Measurements from ENCODE around the gene RGS17.

Gene RGS17

DNA sequence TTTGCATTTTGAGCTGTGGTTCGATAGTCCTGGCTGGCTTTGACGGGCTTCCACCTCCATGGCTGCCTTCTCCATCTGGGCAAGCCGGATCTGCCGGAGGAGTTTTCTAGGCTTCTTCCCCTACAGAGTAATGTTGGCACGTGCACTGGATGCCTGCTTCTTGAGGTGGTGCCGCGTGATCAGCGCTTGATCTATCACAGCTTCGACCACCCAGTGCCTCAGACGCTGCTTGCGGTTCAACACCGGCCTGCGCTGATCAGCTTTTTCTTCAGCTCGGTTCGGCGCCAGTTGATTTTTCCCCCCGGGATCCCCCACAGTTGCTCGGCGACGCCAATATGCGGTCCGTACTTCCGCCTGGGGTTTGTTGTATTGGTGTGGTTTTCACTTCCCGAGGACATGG is 171.7 kb downstream of the RGS17 start:
- H3K9me3 ChIP-seq (ENCODE audit: control insufficient read depth, insufficient read depth, low read depth, low read length), result no peaks in the 10 kb centered on the region
- no peaks in the 10 kb centered on the region for H3K4me1 ChIP-seq (ENCODE audit: control insufficient read depth, insufficient read depth, low read length)
- no peak overlapping the region for H3K27ac ChIP-seq (ENCODE audit: extremely low read depth, low read depth, low read length)
- POLR2A ChIA-PET, result no interaction called here
- H3K36me3 ChIP-seq (ENCODE audit: control insufficient read depth in 2 of 2, insufficient read depth in 1 of 2, low read length in 2 of 2), result no peaks in the 10 kb centered on the region
- no peak overlapping the region for H3K4me3 ChIP-seq (ENCODE audit: low read depth, low read length)
- CTCF ChIA-PET, result no interaction called here
- TF ChIP-seq ZNF211 (tag by site-specific recombination; IDR thresholded peaks at IDR 0.05; ENCODE audit: low read depth) (no peak), ZSCAN16 (tag by site-specific recombination; IDR thresholded peaks at IDR 0.05) (no peak), ZNF701 (tag by site-specific recombination; IDR thresholded peaks at IDR 0.05) (no peak), ZNF473 (tag by site-specific recombination; IDR thresholded peaks at IDR 0.05) (no peak), YY2 (tag by site-specific recombination; IDR thresholded peaks at IDR 0.05) (no peak), ZBTB6 (tag by site-specific recombination; IDR thresholded peaks at IDR 0.05) (no peak), ZNF350 (tag by site-specific recombination; IDR thresholded peaks at IDR 0.05) (no peak), ZNF529 (tag by site-specific recombination; IDR thresholded peaks at IDR 0.05; ENCODE audit: insufficient replicate concordance) (no peak), KLF9 (tag by site-specific recombination; IDR thresholded peaks at IDR 0.05; ENCODE audit: low read depth) (no peak), ZNF24 (tag by site-specific recombination; IDR thresholded peaks at IDR 0.05) (no peak), ZNF274 (IDR thresholded peaks at IDR 0.05; ENCODE audit: low read length) (no peak), ZNF274 (tag by site-specific recombination; IDR thresholded peaks at IDR 0.05; ENCODE audit: borderline replicate concordance) (no peak), GLI2 (tag by site-specific recombination; IDR thresholded peaks at IDR 0.05; ENCODE audit: borderline replicate concordance, low read depth) (no peak), ZNF426 (tag by site-specific recombination; IDR thresholded peaks at IDR 0.05) (no peak), PRDM1 (tag by site-specific recombination; IDR thresholded peaks at IDR 0.05) (no peak), ZNF449 (tag by site-specific recombination; IDR thresholded peaks at IDR 0.05) (no peak), ZNF23 (tag by site-specific recombination; IDR thresholded peaks at IDR 0.05; ENCODE audit: borderline replicate concordance) (no peak)
- TF ChIP-seq, protein P1, sequence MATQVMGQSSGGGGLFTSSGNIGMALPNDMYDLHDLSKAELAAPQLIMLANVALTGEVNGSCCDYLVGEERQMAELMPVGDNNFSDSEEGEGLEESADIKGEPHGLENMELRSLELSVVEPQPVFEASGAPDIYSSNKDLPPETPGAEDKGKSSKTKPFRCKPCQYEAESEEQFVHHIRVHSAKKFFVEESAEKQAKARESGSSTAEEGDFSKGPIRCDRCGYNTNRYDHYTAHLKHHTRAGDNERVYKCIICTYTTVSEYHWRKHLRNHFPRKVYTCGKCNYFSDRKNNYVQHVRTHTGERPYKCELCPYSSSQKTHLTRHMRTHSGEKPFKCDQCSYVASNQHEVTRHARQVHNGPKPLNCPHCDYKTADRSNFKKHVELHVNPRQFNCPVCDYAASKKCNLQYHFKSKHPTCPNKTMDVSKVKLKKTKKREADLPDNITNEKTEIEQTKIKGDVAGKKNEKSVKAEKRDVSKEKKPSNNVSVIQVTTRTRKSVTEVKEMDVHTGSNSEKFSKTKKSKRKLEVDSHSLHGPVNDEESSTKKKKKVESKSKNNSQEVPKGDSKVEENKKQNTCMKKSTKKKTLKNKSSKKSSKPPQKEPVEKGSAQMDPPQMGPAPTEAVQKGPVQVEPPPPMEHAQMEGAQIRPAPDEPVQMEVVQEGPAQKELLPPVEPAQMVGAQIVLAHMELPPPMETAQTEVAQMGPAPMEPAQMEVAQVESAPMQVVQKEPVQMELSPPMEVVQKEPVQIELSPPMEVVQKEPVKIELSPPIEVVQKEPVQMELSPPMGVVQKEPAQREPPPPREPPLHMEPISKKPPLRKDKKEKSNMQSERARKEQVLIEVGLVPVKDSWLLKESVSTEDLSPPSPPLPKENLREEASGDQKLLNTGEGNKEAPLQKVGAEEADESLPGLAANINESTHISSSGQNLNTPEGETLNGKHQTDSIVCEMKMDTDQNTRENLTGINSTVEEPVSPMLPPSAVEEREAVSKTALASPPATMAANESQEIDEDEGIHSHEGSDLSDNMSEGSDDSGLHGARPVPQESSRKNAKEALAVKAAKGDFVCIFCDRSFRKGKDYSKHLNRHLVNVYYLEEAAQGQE (tag by site-specific recombination; IDR thresholded peaks at IDR 0.05), result no peak

- ChIA-PET CTCF (interaction anchor here (1.8 kb wide), 1 partner anchor 10 kb away, joined by 6 read pairs; no protein-coding TSS in a partner anchor), POLR2A (interaction anchor here (1.3 kb wide), 1 partner anchor 25 kb away, joined by 3 read pairs; the partner anchor contains the start of gene FBXO5)
- TF ChIP-seq ZNF837 (tag by site-specific recombination; IDR thresholded peaks at IDR 0.05), result no peak
- no peak for TF ChIP-seq GLIS1 (tag by site-specific recombination; IDR thresholded peaks at IDR 0.05)
- no peak for TF ChIP-seq ZNF221 (tag by site-specific recombination; IDR thresholded peaks at IDR 0.05; ENCODE audit: borderline replicate concordance)
- no peak for TF ChIP-seq ZNF544 (tag by site-specific recombination; IDR thresholded peaks at IDR 0.05)
- no peak for TF ChIP-seq ZNF433 (tag by site-specific recombination; IDR thresholded peaks at IDR 0.05; ENCODE audit: low read depth)
- TF ChIP-seq ZBTB17 (tag by site-specific recombination; IDR thresholded peaks at IDR 0.05), result no peak
- TF ChIP-seq ZNF521 (tag by site-specific recombination; IDR thresholded peaks at IDR 0.05), result no peak
- Histone ChIP-seq H3K4me1 (ENCODE audit: control insufficient read depth, insufficient read depth, low read length) (no peaks in the 10 kb centered on the region), H3K4me3 (ENCODE audit: low read depth, low read length) (no peak overlapping the region), H3K36me3 (ENCODE audit: control insufficient read depth in 2 of 2, insufficient read depth in 1 of 2, low read length in 2 of 2) (no peaks in the 10 kb centered on the region), H3K27ac (ENCODE audit: extremely low read depth, low read depth, low read length) (no peak overlapping the region), H3K9me3 (ENCODE audit: control insufficient read depth, insufficient read depth, low read depth, low read length) (no peaks in the 10 kb centered on the region)
These were observed 173.3 kb downstream of the RGS17 start for GRCh38 chr6:152957796-152958195.
